ACC112 (cell line): ENCODE measurements around the gene OTOGL.
"Not testable (repeated sequence)": the region's sequence is repeated elsewhere in the genome, so short reads cannot be mapped to it uniquely, and the experiment has no call there.

Source experiments
- H2AFZ ChIP-seq: fragments of 200-600 bp; sonication (generic); one replicate; pipeline ENCODE4 v1.6.0; 2017; ENCODE audit warnings: antibody characterized with exemption, low read length; ENCODE audit not compliant: unreplicated experiment
- H3K27ac ChIP-seq: fragments of 200-600 bp; sonication (generic); 2 replicates; pipeline ENCODE4 v1.5.1; 2014; ENCODE audit warnings: low read depth, mild to moderate bottlenecking, antibody characterized with exemption, low read length, moderate library complexity
- H3K27me3 ChIP-seq: fragments of 200-600 bp; sonication (generic); 2 replicates; pipeline ENCODE4 v1.6.1; 2014; ENCODE audit warnings: mild to moderate bottlenecking, antibody characterized with exemption, low read length, moderate library complexity, mixed read lengths; ENCODE audit not compliant: insufficient read depth
- H3K36me3 ChIP-seq: fragments of 200-600 bp; sonication (generic); 2 replicates; pipeline ENCODE4 v1.6.1; 2016; ENCODE audit warnings: mild to moderate bottlenecking, antibody characterized with exemption, low read length, moderate library complexity, mixed read lengths; ENCODE audit not compliant: insufficient read depth
- H3K4me1 ChIP-seq: fragments of 200-600 bp; sonication (generic); one replicate; pipeline ENCODE4 v1.6.1; 2016; ENCODE audit warnings: low read length, mixed read lengths; ENCODE audit not compliant: insufficient read depth, unreplicated experiment, control insufficient read depth
- H3K4me3 ChIP-seq: fragments of 200-600 bp; sonication (generic); 2 replicates; pipeline ENCODE4 v1.5.1; 2014; ENCODE audit warnings: mild to moderate bottlenecking, low read depth, low read length
- H3K79me2 ChIP-seq: fragments of 200-600 bp; sonication (generic); one replicate; pipeline ENCODE4 v1.6.0; 2016; ENCODE audit warnings: low read length; ENCODE audit not compliant: control insufficient read depth, unreplicated experiment, insufficient read depth

The OTOGL gene

DNA sequence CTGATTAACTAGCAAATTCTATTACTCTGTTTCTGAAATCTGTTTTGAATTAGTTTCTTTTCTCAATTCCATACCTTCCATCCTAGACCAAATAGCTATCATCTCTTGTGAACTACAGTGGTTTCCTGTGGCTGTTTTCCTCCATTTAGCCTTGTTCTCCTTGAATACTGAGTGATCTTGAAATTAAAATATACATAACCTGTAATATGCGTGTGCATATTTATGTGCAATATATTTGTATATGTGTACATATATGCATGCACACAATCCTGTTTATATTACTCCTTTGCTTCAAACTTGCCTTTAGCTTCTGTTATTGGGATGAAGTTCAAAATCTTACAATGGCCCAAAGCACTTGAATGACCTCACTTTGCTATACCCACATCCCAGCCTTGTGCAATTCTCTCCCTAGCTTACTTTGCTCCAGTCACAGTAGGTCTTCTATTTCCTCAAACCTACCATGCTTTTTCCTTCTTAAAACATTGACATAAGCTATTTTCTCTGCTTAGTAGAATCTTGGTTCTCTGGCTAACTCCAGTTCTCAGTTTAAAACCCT lies 99.5 kb downstream of the OTOGL start:
- Histone ChIP-seq H3K36me3 (no peaks in the 10 kb centered on the region), H3K4me1 (peaks cover 6% of the 10 kb centered on the region), H3K4me3 (no peak overlapping the region), H3K27me3 (no peaks in the 10 kb centered on the region), H2AFZ (no peak overlapping the region), H3K27ac (no peak overlapping the region), H3K79me2 (no peaks in the 10 kb centered on the region)

- Histone ChIP-seq H2AFZ (no peak overlapping the region), H3K27me3 (no peaks in the 10 kb centered on the region), H3K27ac (no peak overlapping the region), H3K4me3 (no peak overlapping the region), H3K36me3 (no peaks in the 10 kb centered on the region), H3K79me2 (no peaks in the 10 kb centered on the region), H3K4me1 (no peaks in the 10 kb centered on the region)
Observed at GRCh38 chr12:80199931-80200330, 100.6 kb downstream of the OTOGL start.

GRCh38 chr12:80200414-80200813 lies 101.1 kb downstream of the OTOGL start:
- Histone ChIP-seq H3K79me2 (no peaks in the 10 kb centered on the region), H3K27ac (no peak overlapping the region)

GRCh38 chr12:80201908-80202307 lies 102.6 kb downstream of the OTOGL start:
- H3K36me3 ChIP-seq, result no peaks in the 10 kb centered on the region
- no peaks in the 10 kb centered on the region for H3K4me1 ChIP-seq
- H3K4me3 ChIP-seq, result no peak overlapping the region

More at GRCh38 chr12:80200414-80200813, 101.1 kb downstream of the OTOGL start:
- Histone ChIP-seq H3K4me1 (no peaks in the 10 kb centered on the region), H3K36me3 (no peaks in the 10 kb centered on the region), H3K4me3 (no peak overlapping the region), H2AFZ (no peak overlapping the region), H3K27me3 (no peaks in the 10 kb centered on the region)

DNA sequence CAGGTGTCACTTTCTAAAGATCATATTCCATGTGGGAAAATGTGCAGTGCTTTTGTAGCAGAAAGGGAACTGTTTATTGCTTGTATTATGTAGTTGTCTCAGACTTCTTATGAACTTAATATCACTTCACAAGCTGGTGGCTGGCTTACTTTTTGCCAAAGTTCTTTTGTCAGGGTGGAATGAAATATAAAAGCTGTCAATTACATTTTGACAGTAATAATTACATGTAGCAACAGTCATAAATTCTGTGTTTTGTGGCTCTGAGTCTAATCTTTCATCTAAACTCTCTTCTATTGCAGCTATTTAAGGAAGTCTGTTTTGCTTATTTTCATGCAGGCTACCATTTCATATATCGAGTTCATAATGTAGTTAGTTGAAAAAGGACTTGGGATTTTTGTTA lies 106.6 kb downstream of the OTOGL start:
- no peaks in the 10 kb centered on the region for H3K27me3 ChIP-seq
- no peaks in the 10 kb centered on the region for H3K36me3 ChIP-seq
- no peaks in the 10 kb centered on the region for H3K4me1 ChIP-seq
- H3K79me2 ChIP-seq, result no peaks in the 10 kb centered on the region
- no peak overlapping the region for H3K27ac ChIP-seq
- no peak overlapping the region for H3K4me3 ChIP-seq
- H2AFZ ChIP-seq, result no peak overlapping the region

More at GRCh38 chr12:80201908-80202307, 102.6 kb downstream of the OTOGL start:
- no peaks in the 10 kb centered on the region for H3K79me2 ChIP-seq
- H2AFZ ChIP-seq, result no peak overlapping the region
- no peaks in the 10 kb centered on the region for H3K27me3 ChIP-seq
- H3K27ac ChIP-seq, result no peak overlapping the region

- H3K4me3 ChIP-seq, result no peak overlapping the region
- no peak overlapping the region for H3K27ac ChIP-seq
- no peaks in the 10 kb centered on the region for H3K79me2 ChIP-seq
- H3K4me1 ChIP-seq, result no peaks in the 10 kb centered on the region
- no peak overlapping the region for H2AFZ ChIP-seq
- no peaks in the 10 kb centered on the region for H3K27me3 ChIP-seq
- no peaks in the 10 kb centered on the region for H3K36me3 ChIP-seq
Observed at GRCh38 chr12:80208071-80208470, 108.7 kb downstream of the OTOGL start.

- no peak overlapping the region for H3K27ac ChIP-seq
- H3K36me3 ChIP-seq, result no peaks in the 10 kb centered on the region
- no peaks in the 10 kb centered on the region for H3K27me3 ChIP-seq
- H3K4me1 ChIP-seq, result no peaks in the 10 kb centered on the region
- H3K79me2 ChIP-seq, result no peaks in the 10 kb centered on the region
- H2AFZ ChIP-seq, result no peak overlapping the region
- H3K4me3 ChIP-seq, result no peak overlapping the region
Observed at GRCh38 chr12:80211671-80212070, 112.3 kb downstream of the OTOGL start.

DNA sequence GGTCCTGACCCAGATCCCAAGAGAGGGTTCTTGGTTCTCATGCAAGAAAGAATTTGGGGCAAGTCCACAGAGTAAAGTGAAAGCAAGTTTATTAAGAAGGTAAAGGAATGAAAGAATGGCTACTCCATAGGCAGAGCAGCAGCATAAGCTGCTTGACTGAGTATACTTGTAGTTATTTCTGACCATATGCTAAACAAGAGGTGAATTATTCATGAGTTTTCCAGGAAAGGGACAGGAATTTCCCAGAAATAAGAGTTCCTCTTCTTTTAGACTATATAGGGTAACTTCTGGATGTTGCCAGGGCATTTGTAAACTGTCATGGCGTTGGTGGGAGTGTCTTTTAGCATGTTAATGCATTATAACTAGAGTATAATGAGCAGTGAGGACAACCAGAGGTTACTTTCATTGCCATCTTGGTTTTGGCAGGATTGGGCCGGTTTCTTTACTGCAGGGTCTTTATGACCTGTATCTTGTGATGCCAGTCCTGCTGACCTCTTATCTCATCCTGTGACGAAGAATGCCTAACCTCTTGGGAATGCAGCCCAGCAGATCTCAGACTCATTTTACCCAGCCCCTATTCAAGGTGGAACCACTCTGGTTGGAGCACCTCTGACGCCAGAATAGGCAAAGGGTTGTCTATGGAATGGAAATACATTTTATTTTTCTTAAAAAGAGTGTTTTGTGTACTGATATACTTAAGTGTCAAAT lies 113.8 kb downstream of the OTOGL start:
- Histone ChIP-seq H3K27ac (no peak overlapping the region), H3K4me3 (no peak overlapping the region), H3K79me2 (no peaks in the 10 kb centered on the region), H3K4me1 (no peaks in the 10 kb centered on the region), H3K36me3 (no peaks in the 10 kb centered on the region), H2AFZ (no peak overlapping the region), H3K27me3 (no peaks in the 10 kb centered on the region)

- Histone ChIP-seq H3K79me2 (no peaks in the 10 kb centered on the region), H3K4me1 (no peaks in the 10 kb centered on the region), H3K27me3 (no peaks in the 10 kb centered on the region), H3K27ac (no peak overlapping the region), H3K4me3 (no peak overlapping the region), H2AFZ (no peak overlapping the region), H3K36me3 (no peaks in the 10 kb centered on the region)
Observed at GRCh38 chr12:80213871-80214270, 114.5 kb downstream of the OTOGL start.

DNA sequence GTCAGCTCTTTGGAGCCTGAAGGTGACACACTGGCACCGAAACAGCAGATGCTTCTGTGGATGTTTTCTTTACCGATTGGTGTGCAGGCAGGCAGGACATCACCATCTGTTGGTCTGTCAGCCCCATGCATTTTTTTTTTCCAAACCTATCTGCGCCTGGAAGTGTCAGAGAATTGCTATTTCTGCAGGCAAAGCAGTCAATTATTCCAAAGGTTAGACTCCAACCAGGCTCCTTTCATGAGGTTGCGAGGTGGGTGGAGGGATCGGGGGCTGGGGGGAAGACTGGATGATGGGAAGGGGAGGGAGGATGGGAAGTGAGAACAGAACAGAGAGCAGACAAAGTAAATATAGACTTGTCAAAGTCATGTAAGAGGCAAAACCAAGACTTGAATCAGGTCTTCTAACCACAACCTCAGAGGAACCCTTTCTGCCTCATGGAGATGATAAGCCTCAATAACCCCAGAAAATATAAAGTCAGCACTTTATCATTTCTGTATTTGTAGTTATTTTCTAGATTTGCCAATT lies 117.7 kb downstream of the OTOGL start:
- Histone ChIP-seq H3K27ac (no peak overlapping the region), H3K4me1 (peaks cover 3% of the 10 kb centered on the region), H2AFZ (no peak overlapping the region), H3K79me2 (no peaks in the 10 kb centered on the region), H3K27me3 (no peaks in the 10 kb centered on the region), H3K36me3 (no peaks in the 10 kb centered on the region), H3K4me3 (no peak overlapping the region)

GRCh38 chr12:80218925-80219324 lies 119.6 kb downstream of the OTOGL start:
- not testable (repeated sequence) for H3K27me3 ChIP-seq, H3K79me2 ChIP-seq, H3K4me1 ChIP-seq, H3K27ac ChIP-seq, H3K4me3 ChIP-seq, H2AFZ ChIP-seq, H3K36me3 ChIP-seq
